Measurements from ENCODE around the gene AMOTL1.
"Not testable (repeated sequence)": the region's sequence is repeated elsewhere in the genome, so short reads cannot be mapped to it uniquely, and the experiment has no call there.

AMOTL1 gene

DNA sequence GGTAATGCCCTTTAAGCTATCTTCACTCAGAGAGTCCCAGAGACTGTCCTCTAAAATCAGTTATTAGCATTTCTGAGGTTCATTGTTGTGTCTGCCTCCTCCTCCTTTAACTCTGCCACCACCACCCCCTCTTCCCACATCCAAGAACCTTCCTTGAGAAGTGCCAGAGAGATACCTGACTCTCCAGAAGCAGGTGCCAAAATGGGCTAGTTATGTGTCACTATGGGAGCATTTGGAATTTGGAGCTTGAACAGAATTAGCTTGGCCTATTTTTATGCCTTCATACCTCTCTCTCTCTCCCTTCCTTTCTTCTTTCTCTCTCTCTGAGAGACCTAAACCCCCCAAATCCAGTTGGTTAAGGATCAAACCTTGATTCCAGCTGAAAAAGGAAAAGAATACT is 75.9 kb downstream of the AMOTL1 start:
- Histone ChIP-seq H3K4me3 (ENCODE audit: low read depth, low read length) (no peak overlapping the region), H3K9ac (ENCODE audit: low read depth, low read length) (no peak overlapping the region), H3K4me1 (ENCODE audit: control insufficient read depth, insufficient read depth, low read length) (no peaks in the 10 kb centered on the region), H3K9me3 (ENCODE audit: control insufficient read depth, insufficient read depth, low read length) (no peaks in the 10 kb centered on the region), H3K36me3 (ENCODE audit: control insufficient read depth, insufficient read depth, low read length) (peaks cover 3% of the 10 kb centered on the region; the same call in 1 of the 2 replicates), H3K27me3 (ENCODE audit: control insufficient read depth, insufficient read depth, low read length) (no peaks in the 10 kb centered on the region), H3K27ac (ENCODE audit: low read depth, low read length) (no peak overlapping the region)

DNA sequence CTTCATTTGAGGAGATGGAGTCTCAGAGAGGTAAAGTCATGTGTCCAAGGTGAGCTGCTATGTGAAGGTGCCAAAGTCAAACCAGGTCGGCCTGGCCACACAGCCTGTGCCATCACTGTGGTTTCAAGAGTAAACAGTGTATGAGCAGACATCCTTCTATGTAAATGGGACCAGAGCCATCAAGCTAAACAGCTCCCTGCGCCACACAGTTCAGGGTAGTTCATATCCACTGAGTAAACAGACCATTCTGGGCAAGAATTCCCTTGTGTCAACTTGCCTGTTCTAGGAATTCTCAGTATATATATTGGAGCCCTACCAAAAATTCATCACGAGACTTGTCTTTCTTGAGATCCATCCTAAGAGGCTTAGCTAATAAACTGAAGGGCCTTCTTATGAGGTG is 77.5 kb downstream of the AMOTL1 start:
- no peaks in the 10 kb centered on the region for H3K27me3 ChIP-seq (ENCODE audit: control insufficient read depth, insufficient read depth, low read length)
- no peak overlapping the region for H3K4me3 ChIP-seq (ENCODE audit: low read depth, low read length)
- H3K9ac ChIP-seq (ENCODE audit: low read depth, low read length), result no peak overlapping the region
- H3K4me1 ChIP-seq (ENCODE audit: control insufficient read depth, insufficient read depth, low read length), result no peaks in the 10 kb centered on the region
- H3K27ac ChIP-seq (ENCODE audit: low read depth, low read length), result no peak overlapping the region
- H3K36me3 ChIP-seq (ENCODE audit: control insufficient read depth, insufficient read depth, low read length), result peaks cover 6% of the 10 kb centered on the region; the same call in 1 of the 2 replicates
- H3K9me3 ChIP-seq (ENCODE audit: control insufficient read depth, insufficient read depth, low read length), result no peaks in the 10 kb centered on the region

DNA sequence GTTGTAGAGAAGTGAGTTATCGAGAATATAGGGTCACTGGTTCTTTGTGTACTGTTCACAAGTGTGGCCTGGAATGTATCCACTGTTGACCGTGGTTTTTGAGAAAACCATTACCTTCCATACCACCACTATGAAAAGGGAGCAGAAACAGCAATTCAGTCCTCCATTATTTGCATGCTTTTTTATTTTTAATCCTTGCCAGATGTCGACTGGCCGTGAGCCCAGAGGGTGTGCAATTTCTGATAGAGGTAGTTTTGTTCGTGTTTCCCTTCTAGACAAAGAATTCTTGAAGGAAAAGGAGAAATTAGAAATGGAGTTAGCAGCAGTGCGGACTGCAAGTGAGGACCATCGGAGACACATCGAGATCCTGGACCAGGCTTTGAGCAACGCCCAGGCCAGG is 81.7 kb downstream of the AMOTL1 start:
- no peak overlapping the region for H3K27ac ChIP-seq (ENCODE audit: low read depth, low read length)
- H3K4me1 ChIP-seq (ENCODE audit: control insufficient read depth, insufficient read depth, low read length), result no peaks in the 10 kb centered on the region
- peaks cover 36% of the 10 kb centered on the region for H3K36me3 ChIP-seq (ENCODE audit: control insufficient read depth, insufficient read depth, low read length)
- H3K4me3 ChIP-seq (ENCODE audit: low read depth, low read length), result no peak overlapping the region
- no peaks in the 10 kb centered on the region for H3K9me3 ChIP-seq (ENCODE audit: control insufficient read depth, insufficient read depth, low read length)
- H3K27me3 ChIP-seq (ENCODE audit: control insufficient read depth, insufficient read depth, low read length), result no peaks in the 10 kb centered on the region
- no peak overlapping the region for H3K9ac ChIP-seq (ENCODE audit: low read depth, low read length)

DNA sequence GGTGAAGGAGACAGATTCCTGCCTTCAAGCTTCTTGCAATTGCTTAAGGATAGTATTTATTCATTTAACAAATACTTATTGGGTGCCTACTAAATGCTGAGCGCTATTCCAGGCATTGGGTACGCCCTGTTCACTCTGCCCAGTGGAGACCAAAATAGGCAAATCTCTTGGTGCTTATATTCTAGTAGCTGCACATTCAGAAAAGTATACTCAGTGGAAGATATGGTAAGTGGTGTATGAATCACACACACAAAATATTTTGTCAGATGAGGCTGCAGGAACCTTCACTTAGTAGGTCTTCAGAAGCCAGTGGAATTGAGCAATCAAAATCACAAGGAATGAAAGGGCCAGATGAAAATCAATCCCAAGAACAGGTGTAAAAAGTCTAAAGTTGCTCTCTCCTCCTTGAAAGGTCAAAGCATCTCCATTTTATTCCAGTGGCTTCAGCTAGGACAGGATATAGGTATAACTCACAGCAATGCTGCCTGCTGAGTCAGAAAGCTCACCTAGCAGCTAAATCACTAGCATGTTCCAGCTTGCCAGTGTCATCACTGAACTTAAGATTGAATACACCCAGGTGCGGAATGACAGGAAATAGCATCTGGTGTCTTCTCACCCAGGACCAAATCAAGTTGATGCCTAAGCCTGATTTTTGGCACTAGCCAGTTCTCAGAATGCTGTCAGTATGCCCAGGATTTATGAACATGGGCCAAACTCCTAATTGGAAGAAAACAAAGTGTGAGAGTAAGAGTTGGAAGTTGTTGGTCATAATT is 83.9 kb downstream of the AMOTL1 start:
- Histone ChIP-seq H3K9me3 (ENCODE audit: control insufficient read depth, insufficient read depth, low read length) (no peaks in the 10 kb centered on the region), H3K4me3 (ENCODE audit: low read depth, low read length) (no peak overlapping the region), H3K4me1 (ENCODE audit: control insufficient read depth, insufficient read depth, low read length) (no peaks in the 10 kb centered on the region), H3K27me3 (ENCODE audit: control insufficient read depth, insufficient read depth, low read length) (no peaks in the 10 kb centered on the region), H3K9ac (ENCODE audit: low read depth, low read length) (no peak overlapping the region), H3K27ac (ENCODE audit: low read depth, low read length) (no peak overlapping the region), H3K36me3 (ENCODE audit: control insufficient read depth, insufficient read depth, low read length) (peaks cover 51% of the 10 kb centered on the region)

DNA sequence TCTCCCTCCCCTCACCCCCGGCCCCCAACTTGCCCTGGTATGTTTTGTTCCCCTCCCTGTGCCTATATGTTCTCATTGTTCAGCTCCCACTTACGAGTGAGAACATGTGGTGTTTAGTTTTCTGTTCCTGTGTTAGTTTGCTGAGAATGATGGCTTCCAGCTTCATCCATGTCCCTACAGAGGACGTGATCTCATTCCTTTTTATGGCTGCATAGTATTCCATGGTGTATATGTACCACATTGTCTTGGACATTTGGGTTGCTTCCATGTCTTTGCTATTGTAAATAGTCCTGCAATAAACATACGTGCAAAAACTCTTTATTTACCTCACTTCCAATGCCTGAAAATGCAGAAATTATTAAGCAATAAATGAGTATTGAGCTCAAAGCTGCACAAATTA is 85.1 kb downstream of the AMOTL1 start:
- H3K27ac ChIP-seq (ENCODE audit: low read depth, low read length); H3K4me3 ChIP-seq (ENCODE audit: low read depth, low read length); H3K4me1 ChIP-seq (ENCODE audit: control insufficient read depth, insufficient read depth, low read length); H3K9ac ChIP-seq (ENCODE audit: low read depth, low read length); H3K27me3 ChIP-seq (ENCODE audit: control insufficient read depth, insufficient read depth, low read length); H3K9me3 ChIP-seq (ENCODE audit: control insufficient read depth, insufficient read depth, low read length): not testable (repeated sequence)
- H3K36me3 ChIP-seq (ENCODE audit: control insufficient read depth, insufficient read depth, low read length), result peaks cover 59% of the 10 kb centered on the region

DNA sequence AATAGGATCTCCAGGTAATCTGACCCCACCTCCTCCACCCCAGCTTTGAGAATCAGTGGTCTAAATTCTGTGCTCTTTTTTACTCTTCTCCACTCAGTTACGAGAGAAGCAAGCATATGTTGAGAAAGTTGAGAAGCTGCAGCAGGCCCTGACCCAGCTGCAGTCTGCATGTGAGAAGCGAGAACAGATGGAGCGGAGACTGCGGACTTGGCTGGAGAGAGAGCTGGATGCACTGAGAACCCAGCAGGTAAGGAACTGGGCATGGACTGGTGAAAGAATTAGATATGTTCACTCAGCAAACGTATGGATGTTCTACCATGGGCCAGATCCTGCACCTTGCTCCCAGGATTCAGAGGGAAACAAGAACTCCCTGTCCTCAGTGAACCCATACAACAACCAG is 85.7 kb downstream of the AMOTL1 start:
- Histone ChIP-seq H3K4me1 (ENCODE audit: control insufficient read depth, insufficient read depth, low read length) (no peaks in the 10 kb centered on the region), H3K9ac (ENCODE audit: low read depth, low read length) (no peak overlapping the region), H3K36me3 (ENCODE audit: control insufficient read depth, insufficient read depth, low read length) (peaks cover 59% of the 10 kb centered on the region)

DNA sequence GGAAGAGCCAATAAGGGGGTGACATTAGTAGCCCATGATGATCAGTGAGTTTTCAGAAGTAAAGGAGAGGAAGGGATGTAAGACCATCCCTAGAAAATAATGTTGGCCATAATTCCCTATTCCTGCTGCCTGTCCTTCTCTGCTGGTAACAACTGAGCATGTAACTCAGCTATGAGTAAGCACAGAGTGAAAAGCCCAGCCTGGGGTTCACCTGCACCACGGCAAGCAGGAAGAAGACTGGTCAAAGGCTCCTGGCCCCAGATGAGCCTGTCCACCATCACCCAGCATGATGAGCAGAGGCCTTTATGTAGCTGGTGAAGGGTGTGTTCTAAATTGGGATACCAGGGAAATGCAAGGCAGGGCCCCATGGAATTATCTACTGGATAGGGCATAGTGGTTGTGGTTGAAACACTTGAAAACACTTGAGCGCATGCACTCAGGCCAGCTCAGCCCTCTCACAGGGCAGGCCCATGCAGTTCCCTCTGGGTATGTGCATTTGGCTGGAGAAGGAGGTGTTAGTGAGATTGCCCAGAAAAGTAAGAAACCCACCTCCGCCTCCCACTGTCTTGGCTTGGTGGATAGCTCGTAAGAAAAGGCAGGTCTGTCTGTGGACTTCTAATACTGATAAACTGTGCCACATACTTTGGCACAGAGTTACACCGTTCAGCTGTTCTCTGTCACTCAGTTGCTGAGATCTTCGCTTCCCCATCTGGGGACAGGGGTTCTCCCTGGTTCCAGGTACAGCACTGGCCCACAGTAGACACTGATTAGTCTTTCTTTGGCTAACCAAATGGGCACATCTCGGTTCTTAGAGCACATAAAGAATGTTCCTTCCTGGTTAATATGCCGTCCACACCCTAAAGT is 86.8 kb downstream of the AMOTL1 start:
- Histone ChIP-seq H3K4me1 (ENCODE audit: control insufficient read depth, insufficient read depth, low read length) (no peaks in the 10 kb centered on the region), H3K9ac (ENCODE audit: low read depth, low read length) (no peak overlapping the region), H3K9me3 (ENCODE audit: control insufficient read depth, insufficient read depth, low read length) (no peaks in the 10 kb centered on the region), H3K4me3 (ENCODE audit: low read depth, low read length) (no peak overlapping the region), H3K36me3 (ENCODE audit: control insufficient read depth, insufficient read depth, low read length) (peaks cover 67% of the 10 kb centered on the region), H3K27ac (ENCODE audit: low read depth, low read length) (no peak overlapping the region), H3K27me3 (ENCODE audit: control insufficient read depth, insufficient read depth, low read length) (no peaks in the 10 kb centered on the region)

More for the DNA sequence above, 85.7 kb downstream of the AMOTL1 start:
- Histone ChIP-seq H3K9me3 (ENCODE audit: control insufficient read depth, insufficient read depth, low read length) (no peaks in the 10 kb centered on the region), H3K4me3 (ENCODE audit: low read depth, low read length) (no peak overlapping the region), H3K27ac (ENCODE audit: low read depth, low read length) (no peak overlapping the region), H3K27me3 (ENCODE audit: control insufficient read depth, insufficient read depth, low read length) (no peaks in the 10 kb centered on the region)

DNA sequence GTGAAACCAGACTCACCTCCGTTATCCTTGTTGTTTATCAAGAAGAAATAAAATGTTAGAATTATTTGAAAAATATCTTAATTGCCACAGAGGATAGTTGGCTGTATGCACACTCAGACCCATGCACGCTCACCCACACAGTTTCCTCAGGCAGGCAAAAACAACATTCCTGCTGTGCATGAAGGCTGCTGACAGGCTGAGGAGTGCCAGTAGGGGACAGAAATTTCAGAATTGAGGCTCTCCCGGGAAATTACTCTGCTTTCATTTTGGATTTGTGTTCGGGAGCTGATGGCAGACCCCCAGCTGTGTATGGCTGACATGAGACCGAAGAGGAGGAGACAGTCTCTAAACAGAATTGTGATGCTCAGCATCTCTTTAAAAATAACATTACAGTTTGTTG is 87.5 kb downstream of the AMOTL1 start:
- Histone ChIP-seq H3K4me1 (ENCODE audit: control insufficient read depth, insufficient read depth, low read length) (no peaks in the 10 kb centered on the region), H3K27me3 (ENCODE audit: control insufficient read depth, insufficient read depth, low read length) (no peaks in the 10 kb centered on the region), H3K9me3 (ENCODE audit: control insufficient read depth, insufficient read depth, low read length) (no peaks in the 10 kb centered on the region), H3K36me3 (ENCODE audit: control insufficient read depth, insufficient read depth, low read length) (peaks cover 72% of the 10 kb centered on the region), H3K9ac (ENCODE audit: low read depth, low read length) (no peak overlapping the region), H3K4me3 (ENCODE audit: low read depth, low read length) (no peak overlapping the region), H3K27ac (ENCODE audit: low read depth, low read length) (no peak overlapping the region)

DNA sequence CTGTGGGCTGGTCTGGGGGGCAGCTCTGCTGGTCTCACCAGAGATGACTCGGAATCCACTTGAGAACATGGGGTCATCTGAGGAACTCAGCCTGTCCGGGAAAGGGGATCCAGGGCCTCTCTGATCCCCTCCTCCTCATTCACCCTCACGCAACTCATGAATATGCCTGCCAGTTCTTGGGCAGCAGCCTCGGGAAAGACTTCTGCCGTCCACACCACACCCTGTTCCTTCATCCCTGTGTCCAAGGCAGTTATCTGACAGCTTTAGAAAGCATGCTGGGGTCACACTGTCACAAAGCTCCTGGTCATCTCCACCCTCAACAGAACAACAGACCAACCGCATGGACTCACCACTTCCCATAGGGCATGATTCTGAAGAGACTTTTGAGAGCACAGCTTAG is 88.3 kb downstream of the AMOTL1 start:
- Histone ChIP-seq H3K27me3 (ENCODE audit: control insufficient read depth, insufficient read depth, low read length) (no peaks in the 10 kb centered on the region), H3K9ac (ENCODE audit: low read depth, low read length) (no peak overlapping the region), H3K27ac (ENCODE audit: low read depth, low read length) (no peak overlapping the region), H3K4me1 (ENCODE audit: control insufficient read depth, insufficient read depth, low read length) (no peaks in the 10 kb centered on the region), H3K9me3 (ENCODE audit: control insufficient read depth, insufficient read depth, low read length) (no peaks in the 10 kb centered on the region), H3K36me3 (ENCODE audit: control insufficient read depth, insufficient read depth, low read length) (peaks cover 75% of the 10 kb centered on the region), H3K4me3 (ENCODE audit: low read depth, low read length) (no peak overlapping the region)

DNA sequence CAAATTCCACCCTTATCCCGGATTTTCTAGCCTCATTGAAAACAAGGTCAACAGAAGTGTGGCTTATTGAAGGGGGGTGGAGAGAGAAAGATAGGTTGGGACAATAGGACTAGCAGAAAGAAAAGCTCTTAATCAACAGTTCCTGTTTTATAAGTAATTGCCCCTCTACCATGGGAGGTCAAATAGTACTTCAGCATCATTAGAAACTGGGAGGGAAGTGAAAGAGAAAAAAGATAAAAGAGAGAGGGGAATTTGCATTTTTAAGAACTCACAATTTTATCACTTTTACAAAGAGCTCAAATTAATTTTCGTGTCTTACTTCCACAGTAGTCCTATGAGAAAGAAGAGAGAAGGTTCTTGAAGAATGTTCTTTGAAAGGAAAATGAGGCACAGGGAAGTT is 89.2 kb downstream of the AMOTL1 start:
- Histone ChIP-seq H3K9me3 (ENCODE audit: control insufficient read depth, insufficient read depth, low read length) (no peaks in the 10 kb centered on the region), H3K4me1 (ENCODE audit: control insufficient read depth, insufficient read depth, low read length) (no peaks in the 10 kb centered on the region), H3K36me3 (ENCODE audit: control insufficient read depth, insufficient read depth, low read length) (peaks cover 66% of the 10 kb centered on the region), H3K27ac (ENCODE audit: low read depth, low read length) (no peak overlapping the region), H3K4me3 (ENCODE audit: low read depth, low read length) (no peak overlapping the region), H3K9ac (ENCODE audit: low read depth, low read length) (no peak overlapping the region), H3K27me3 (ENCODE audit: control insufficient read depth, insufficient read depth, low read length) (no peaks in the 10 kb centered on the region)

DNA sequence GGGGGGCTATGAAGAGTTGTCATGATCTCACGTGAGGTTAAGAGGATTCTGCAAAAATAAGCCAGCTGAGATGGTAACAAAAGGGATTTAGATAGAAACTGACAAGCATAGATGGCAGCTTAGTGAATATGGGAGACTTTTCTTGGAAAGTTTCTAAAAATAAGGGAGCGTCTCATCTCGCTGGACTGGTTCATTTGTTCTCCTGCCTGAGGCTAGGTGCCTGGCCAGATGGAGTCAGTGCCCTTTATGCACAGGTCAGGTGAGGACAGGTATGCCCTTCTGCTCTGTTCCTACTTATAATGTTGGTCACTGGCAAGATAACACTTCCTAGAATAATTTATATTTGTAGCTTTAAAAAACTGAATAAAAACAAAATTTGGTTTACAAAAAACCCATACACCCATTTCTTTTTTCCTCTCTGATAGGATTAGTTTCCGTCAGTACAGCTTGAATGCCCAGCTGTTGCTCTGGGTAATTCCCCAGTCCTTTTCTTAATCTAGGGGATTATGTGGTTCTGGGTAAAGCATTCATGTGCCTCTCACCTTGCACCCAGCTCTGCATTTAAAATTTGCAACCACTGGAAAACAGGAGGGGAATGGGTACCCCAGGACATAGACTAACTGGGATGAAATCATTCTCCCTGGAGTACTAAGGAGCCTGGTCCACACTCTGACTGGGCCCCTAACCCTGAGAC is 90.0 kb downstream of the AMOTL1 start:
- H3K9ac ChIP-seq (ENCODE audit: low read depth, low read length), result no peak overlapping the region
- no peak overlapping the region for H3K4me3 ChIP-seq (ENCODE audit: low read depth, low read length)
- no peaks in the 10 kb centered on the region for H3K9me3 ChIP-seq (ENCODE audit: control insufficient read depth, insufficient read depth, low read length)
- no peaks in the 10 kb centered on the region for H3K4me1 ChIP-seq (ENCODE audit: control insufficient read depth, insufficient read depth, low read length)
- peaks cover 63% of the 10 kb centered on the region for H3K36me3 ChIP-seq (ENCODE audit: control insufficient read depth, insufficient read depth, low read length)
- H3K27ac ChIP-seq (ENCODE audit: low read depth, low read length), result no peak overlapping the region
- H3K27me3 ChIP-seq (ENCODE audit: control insufficient read depth, insufficient read depth, low read length), result no peaks in the 10 kb centered on the region

All from HUES48 (cell line).